Measurements from ENCODE around the gene SCAPER. TPM values are rescaled to one million over a fixed set of nuclear protein-coding genes. Genes with fewer than 3 reads are reported as not detected.

The SCAPER gene
- total RNA-seq, 1 experiment from 2014 or later = 14.7 TPM

DNA sequence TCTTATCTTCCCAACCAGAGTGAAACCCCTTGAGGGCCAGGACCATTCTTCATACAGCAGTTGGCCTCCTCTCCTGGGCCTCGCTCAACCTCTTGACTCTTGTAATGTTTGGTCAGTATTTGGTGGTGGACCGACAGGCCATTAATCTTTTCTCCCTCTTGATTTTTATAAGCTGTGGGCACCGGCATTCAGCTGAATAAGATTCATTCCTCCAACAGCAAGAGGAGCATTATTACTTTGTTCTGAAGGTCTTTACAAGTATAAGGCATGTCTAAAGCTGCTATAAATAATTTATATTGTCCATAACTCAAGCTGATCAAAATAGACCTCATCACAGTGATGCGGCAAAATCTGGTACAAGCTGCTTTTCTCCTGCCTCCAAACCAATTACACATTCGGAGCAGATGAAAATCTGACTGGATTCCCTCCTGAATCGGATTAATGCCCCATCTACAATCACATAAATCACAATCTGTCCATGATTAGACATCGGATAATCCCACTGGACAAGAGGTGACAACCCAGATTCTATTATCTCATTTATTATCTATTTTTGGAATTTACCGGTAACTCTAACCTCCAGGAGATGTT lies 576.9 kb downstream of the SCAPER start:
- no peak overlapping the region for H3K9ac ChIP-seq (ENCODE audit: low read length)
- ChIA-PET POLR2A (interaction anchor here (0.7 kb wide), 1 partner anchor 8 kb away, joined by 3 read pairs; the partner anchor contains the start of gene ISL2), CTCF (no interaction called here), RAD21 (ENCODE audit: low non-redundant PET in 1 of 2, low total read pairs in 2 of 2, uncharacterized antibody in 2 of 2, unreplicated experiment in 2 of 2) (no interaction called here)
- H3K4me3 ChIP-seq (replicated peaks in 1 of 2; ENCODE audit: low read depth in 1 of 2, low read length in 2 of 2) = no peak overlapping the region
- no peak for DNase-seq (ENCODE audit: low read depth, low spot score)
- no peak overlapping the region for H3K27ac ChIP-seq (ENCODE audit: low read depth, low read length)
- no peaks in the 10 kb centered on the region for H3K27me3 ChIP-seq (ENCODE audit: insufficient read depth, low read length)
- intact Hi-C loops (cut with micrococcal nuclease) = no loop called here
- H3K36me3 ChIP-seq (ENCODE audit: control insufficient read depth in 1 of 2, insufficient read depth in 2 of 2, low read length in 2 of 2) = no peaks in the 10 kb centered on the region
- no peak for ATAC-seq
- peaks cover 0 to 8% of the 10 kb centered on the region in 2 experiments; a peak in 2 of 4 replicates for H3K4me1 ChIP-seq (ENCODE audit: control insufficient read depth in 1 of 2, insufficient read depth in 2 of 2, low read length in 2 of 2)
- no peaks in the 10 kb centered on the region for H4K20me1 ChIP-seq (ENCODE audit: insufficient read depth)
- H2AFZ ChIP-seq (ENCODE audit: low read depth, low read length, poor library complexity, severe bottlenecking) = no peak overlapping the region
- H3K79me2 ChIP-seq (ENCODE audit: insufficient read depth, low read length) = no peaks in the 10 kb centered on the region
- no peaks in the 10 kb centered on the region for H3K9me2 ChIP-seq (ENCODE audit: insufficient read depth)
- no peaks in the 10 kb centered on the region for H3K9me3 ChIP-seq (ENCODE audit: control insufficient read depth in 1 of 2, insufficient read depth in 1 of 2, low read depth in 1 of 2, low read length in 2 of 2)
- TF ChIP-seq FOSL1 (IDR thresholded peaks at IDR 0.05; ENCODE audit: low read depth) = no peak
- no peak for TF ChIP-seq SRF (IDR thresholded peaks at IDR 0.05; ENCODE audit: low read depth)
- no peak for TF ChIP-seq EGR1 (IDR thresholded peaks at IDR 0.05; ENCODE audit: low read depth)
- TF ChIP-seq ZNF274 (IDR thresholded peaks at IDR 0.05; ENCODE audit: low read depth, low read length) = no peak
- TF ChIP-seq RAD21 (IDR thresholded peaks at IDR 0.05; ENCODE audit: low read depth) = no peak
- no peak for TF ChIP-seq ELF1 (IDR thresholded peaks at IDR 0.05; ENCODE audit: borderline replicate concordance, low read depth)
- no peak for TF ChIP-seq POLR2AphosphoS5 (IDR thresholded peaks at IDR 0.05; ENCODE audit: low read depth, low read length)
- TF ChIP-seq ZFX (IDR thresholded peaks at IDR 0.05) = no peak
- TF ChIP-seq, protein P1, sequence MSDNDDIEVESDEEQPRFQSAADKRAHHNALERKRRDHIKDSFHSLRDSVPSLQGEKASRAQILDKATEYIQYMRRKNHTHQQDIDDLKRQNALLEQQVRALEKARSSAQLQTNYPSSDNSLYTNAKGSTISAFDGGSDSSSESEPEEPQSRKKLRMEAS (IDR thresholded peaks at IDR 0.05) = no peak
- TF ChIP-seq CBX3 (IDR thresholded peaks at IDR 0.05; ENCODE audit: low read depth) = no peak
- H3K4me2 ChIP-seq (ENCODE audit: low read length) = no peak overlapping the region
- no TSS peak for BruUV-seq (replicated peaks)

Measured in HCT116 (cell line).